HuH-7 (cell line): ENCODE results near the gene RAB10.

Source experiments
- DNase-seq: peaks from one replicate; pipeline ENCODE4 v3.0.0; 2011; ENCODE audit warnings: low spot score

The RAB10 gene

DNA sequence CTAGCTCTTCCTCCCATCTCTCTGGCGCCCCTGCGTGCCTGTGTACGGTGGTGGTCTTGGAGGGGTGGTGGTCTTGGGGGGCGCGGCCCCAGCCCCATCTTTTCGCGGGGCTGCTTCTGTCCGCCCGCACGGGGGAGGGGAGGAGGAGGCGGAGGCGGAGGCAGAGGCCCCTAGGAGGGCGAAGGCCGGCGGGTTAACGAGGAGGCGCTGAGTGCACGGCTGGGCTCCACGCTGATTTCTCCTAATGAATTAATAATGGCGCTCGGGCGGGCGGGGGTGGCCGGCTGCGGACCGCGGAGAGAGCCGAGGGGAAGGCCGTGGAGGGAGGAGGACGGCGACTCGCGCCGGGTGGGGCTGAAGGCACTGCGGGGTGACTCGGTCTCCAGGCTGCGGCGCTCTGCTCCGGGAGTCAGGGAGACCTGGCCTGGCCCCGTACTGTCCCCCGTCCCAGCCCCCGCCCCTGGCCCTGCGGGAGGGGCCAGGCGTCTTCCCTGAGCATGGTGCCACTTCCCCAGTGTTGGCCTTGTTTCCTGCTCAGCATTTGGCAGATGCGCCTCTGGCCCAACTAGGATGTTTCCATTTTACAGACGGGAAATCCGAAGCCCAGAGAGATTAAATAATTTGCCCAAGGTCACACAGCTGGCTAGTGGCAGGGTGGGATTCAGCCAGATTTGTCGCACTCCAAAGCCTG is 145.0 kb downstream of the RAB10 start:
- peak; percentile 69 for DNase-seq

DNA sequence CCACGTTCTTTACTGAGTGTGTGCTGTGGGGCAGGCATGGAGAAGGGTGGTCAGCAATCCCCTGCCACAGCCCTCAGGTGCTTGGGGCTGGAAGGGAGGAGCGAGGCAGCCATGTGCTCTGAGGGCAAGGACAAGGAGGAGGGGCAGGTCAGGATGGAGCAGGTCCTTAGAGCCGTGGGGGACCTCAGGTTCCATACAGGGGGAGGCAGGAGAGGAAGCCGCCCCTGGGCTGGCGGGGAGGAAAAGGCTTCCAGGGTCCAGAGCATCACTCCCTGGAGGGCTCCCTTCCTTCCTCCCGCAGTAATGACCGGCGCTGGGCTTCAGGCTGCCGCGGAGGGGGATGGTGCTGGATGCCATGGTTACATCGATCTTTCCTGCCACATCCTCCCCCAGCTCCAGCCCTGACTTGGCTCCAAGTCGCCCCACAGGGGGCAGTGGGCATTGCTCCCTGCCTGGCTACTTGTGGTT is 145.6 kb downstream of the RAB10 start:
- DNase-seq: no peak

DNA sequence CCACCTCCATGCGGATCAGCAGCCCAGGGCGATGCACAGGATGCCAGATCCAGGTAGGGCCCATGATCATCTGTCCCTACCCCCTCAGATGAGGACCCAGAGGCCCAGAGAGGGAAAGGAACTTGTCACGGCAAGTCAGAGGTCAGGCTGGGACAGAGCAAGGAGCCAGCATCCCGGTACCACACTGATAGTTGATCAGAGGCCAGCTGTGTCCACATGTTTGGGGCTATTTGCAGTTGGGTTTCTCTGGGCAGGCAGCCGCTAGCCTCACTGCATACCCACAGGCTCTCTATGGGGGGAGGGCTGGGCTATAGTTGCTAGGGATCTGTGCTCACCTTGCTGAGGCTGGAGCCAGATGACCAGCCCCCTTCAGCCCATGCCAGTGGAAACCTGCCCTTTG is 148.6 kb downstream of the RAB10 start:
- no peak for DNase-seq

DNA sequence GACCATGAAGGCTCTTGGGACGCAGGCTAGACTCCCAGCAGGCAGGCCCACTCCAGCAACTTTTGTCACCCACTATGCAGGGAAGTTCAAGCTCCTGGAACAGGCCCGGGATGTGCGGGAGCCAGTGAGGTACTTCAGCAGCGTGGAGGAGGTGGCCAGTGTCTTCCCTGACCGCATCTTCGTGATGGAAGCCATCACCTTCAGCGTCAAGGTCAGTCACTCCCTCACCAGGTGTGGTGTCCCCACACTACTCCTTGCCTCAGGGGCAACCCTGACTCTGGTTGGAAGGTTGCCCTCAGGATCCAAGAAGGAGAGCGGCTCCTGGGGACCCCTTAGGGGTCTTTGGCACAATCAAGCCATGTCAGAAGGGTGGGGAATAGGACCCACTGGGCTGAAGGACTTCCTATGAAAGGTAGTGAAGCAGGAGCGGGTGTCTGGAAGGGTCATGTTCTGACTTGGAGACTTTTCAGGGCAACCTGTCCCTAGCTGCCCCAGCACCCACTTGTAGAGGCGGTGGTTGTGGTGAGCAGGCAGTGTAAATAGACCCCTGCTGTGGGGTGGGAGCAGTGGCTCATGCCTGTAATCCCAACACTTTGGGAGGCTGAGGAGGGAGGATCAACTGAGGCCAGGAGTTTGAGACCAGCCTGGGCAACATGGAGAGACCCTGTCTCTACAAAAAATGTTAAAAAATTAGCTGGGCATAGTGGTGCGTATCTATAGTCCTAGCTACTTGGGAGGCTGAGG is 149.2 kb downstream of the RAB10 start:
- no peak for DNase-seq

DNA sequence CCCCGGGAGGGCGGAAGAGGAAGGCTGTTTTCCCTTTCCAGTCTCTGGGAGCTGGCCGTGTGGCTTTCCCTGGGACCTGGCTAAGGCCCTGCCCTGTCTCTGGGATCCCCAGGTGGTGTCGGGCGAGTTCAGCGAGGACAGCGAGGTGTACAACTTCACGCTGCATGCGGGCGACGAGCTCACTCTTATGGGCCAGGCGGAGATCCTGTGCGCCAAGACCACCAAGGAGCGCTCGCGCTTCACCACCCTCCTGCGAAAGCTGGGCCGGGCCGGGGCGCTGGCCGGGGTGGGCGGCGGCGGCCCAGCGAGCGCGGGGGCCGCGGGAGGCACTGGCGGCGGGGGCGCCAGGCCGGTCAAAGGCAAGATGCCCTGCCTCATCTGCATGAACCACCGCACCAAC is 150.2 kb downstream of the RAB10 start:
- no peak for DNase-seq

DNA sequence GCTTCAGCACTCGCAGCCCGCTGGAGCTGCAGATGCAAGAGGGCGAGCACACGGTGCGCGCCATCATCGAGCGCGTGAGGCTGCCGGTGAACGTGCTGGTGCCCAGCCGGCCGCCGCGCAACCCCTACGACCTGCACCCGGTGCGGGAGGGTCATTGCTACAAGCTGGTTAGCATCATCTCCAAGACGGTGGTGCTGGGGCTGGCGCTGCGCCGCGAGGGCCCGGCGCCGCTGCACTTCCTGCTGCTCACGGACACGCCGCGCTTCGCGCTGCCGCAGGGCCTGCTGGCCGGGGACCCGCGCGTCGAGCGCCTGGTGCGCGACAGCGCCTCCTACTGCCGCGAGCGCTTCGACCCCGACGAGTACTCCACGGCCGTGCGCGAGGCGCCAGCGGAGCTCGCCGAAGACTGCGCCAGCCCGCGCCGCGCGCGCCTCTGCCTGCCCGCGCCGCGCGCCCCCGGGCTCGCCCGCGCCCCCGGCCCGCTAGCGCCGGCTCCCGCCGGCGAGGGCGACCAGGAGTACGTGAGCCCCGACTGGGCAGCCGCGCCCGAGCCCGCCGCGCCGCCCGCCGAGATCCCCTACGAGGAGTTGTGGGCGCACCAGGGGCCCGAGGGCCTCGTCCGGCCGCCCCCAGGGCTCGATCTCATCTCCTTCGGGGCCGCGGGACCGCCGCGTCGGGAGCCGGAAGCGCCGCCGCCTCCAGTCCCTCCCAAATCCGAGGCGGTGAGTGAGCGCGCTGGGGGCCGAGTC is 150.8 kb downstream of the RAB10 start:
- peak; percentile 92 for DNase-seq

DNA sequence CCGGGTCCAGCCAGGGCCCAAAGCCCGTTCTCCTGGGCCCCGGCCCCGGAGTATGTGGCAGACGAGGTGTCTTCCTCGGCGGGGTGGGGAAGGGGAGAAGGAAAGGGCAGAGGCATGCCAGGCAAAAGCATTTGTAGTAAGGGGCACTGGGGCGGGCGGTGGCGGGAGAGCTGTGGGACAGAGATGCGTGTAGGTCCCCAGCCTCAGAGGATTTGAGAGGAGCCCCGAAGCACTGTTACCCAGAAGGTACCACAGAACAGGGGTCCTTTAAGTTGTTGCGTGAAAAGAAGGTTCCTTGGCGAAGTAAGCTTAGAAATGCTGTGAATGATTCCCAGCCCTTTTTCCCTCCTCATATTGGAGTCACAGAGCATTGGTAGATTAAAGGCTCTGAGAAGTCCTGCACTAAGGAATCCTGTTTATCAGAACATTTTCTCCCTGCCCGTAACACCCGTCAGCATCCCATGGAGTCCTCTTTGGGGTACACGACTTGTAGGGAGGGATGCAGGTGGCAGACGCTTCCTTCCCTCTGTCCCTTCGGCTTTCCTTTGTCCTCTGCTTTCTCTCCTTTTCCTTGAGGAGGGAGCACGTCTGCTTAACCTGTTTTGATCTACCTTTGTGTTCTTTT is 151.5 kb downstream of the RAB10 start:
- no peak for DNase-seq

DNA sequence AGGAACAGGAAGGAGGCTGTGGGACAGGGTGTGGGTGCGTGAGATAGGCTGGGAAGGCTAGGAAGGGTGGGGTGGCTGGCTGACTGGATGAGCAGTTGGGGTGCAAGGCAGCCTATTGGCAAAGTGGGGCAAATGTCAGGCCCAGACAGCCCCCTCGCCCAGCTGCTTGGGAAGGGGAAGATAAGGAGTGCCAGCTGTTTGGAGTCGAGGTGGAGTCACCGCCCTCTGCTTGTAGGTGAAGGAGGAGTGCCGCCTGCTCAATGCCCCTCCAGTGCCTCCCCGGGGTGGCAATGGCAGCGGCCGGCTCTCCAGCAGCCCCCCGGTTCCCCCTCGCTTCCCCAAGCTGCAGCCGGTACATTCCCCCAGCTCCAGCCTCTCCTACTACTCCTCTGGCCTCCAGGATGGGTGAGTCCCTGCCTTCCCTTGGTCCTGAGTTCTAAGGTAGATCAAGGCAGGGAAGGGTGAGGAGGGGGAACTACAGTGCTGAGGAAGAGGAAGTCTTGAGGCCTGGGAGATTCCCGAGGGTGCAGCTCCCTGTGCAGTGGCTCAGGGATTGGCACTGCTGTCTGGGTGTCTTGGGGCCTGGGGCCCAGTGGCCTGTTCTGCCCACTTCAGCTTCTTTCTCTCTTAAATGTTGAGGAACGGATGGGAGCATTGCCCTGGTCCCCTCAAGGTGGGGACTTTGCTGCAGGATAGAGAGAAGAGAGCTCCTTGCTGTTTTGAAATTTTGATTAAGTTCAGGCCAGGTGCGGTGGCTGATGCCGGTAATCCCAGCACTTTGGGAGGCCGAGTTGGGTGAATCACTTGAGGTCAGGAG is 152.3 kb downstream of the RAB10 start:
- no peak for DNase-seq
